KMS-11 (cell line): ENCODE data around the gene HAUS1.
"Not testable (repeated sequence)": the region's sequence is repeated elsewhere in the genome, so short reads cannot be mapped to it uniquely, and the experiment has no call there.

Experiments used
- H2AFZ ChIP-seq: fragments of 200-600 bp; sonication (generic); 2 replicates; pipeline ENCODE4 v1.6.1; 2016; ENCODE audit warnings: antibody characterized with exemption, mixed run types, low read depth
- H3K27ac ChIP-seq: fragments of 200-600 bp; sonication (generic); 2 replicates; pipeline ENCODE4 v1.6.1; 2016; ENCODE audit warnings: mild to moderate bottlenecking, mixed run types
- H3K27me3 ChIP-seq: fragments of 200-600 bp; sonication (generic); 2 replicates; pipeline ENCODE4 v1.6.1; 2017; ENCODE audit warnings: mild to moderate bottlenecking, low read depth, mixed run types, moderate library complexity; ENCODE audit not compliant: insufficient read depth
- H3K36me3 ChIP-seq: fragments of 200-600 bp; sonication (generic); 2 replicates; pipeline ENCODE4 v1.6.1; 2017; ENCODE audit warnings: mild to moderate bottlenecking, mixed run types; ENCODE audit not compliant: insufficient read depth
- H3K4me1 ChIP-seq: fragments of 200-600 bp; sonication (generic); 2 replicates; pipeline ENCODE4 v1.6.1; 2016; ENCODE audit warnings: mild to moderate bottlenecking, low read depth, mixed run types; ENCODE audit not compliant: poor library complexity, severe bottlenecking
- H3K4me2 ChIP-seq: fragments of 200-600 bp; sonication (generic); 2 replicates; pipeline ENCODE4 v1.7.0; 2016; ENCODE audit warnings: mild to moderate bottlenecking, mixed run types
- H3K4me3 ChIP-seq: fragments of 200-600 bp; sonication (generic); IDR thresholded peaks from 2 replicates; pipeline ENCODE4 v1.6.1; 2017; ENCODE audit warnings: low read depth, low read length, mixed read lengths; ENCODE audit not compliant: insufficient read depth
- H3K79me2 ChIP-seq: fragments of 200-600 bp; sonication (generic); 2 replicates; pipeline ENCODE4 v1.6.1; 2016; ENCODE audit warnings: low read depth, mixed run types; ENCODE audit not compliant: insufficient read depth
- H3K9ac ChIP-seq: fragments of 200-600 bp; sonication (generic); 2 replicates; pipeline ENCODE4 v1.6.1; 2016; ENCODE audit warnings: mild to moderate bottlenecking, mixed run types
- H4K20me1 ChIP-seq: fragments of 200-600 bp; sonication (generic); 2 replicates; pipeline ENCODE4 v1.6.1; 2016; ENCODE audit warnings: mild to moderate bottlenecking, mixed run types; ENCODE audit not compliant: insufficient read depth
- TF ChIP-seq, protein P1 (sequence below): fragments of 200-600 bp; sonication (generic); conservative IDR thresholded peaks from 2 replicates; pipeline ENCODE4 v1.6.1; 2017; ENCODE audit warnings: low read depth, mild to moderate bottlenecking, antibody characterized with exemption, low read length, moderate library complexity, mixed read lengths

Gene HAUS1

DNA sequence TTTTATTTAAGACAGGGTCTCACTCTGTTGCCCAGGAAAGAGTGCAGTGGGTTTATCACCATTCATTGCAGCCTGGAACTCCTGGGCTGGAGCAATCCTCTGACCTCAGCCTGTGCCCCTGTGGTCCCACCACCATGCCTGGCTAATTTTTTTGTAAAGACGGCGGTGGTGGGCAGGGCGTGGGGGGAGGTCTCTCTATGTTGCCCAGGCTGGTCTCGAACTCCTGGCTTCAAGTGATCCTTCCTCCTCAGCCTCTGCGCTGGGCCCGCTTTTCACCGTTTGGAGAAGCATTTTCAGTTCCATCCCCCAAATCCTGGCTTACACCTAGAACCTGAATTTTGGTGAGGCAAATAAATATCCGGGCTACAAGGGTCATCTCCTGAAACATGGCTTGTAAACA is 4.7 kb upstream of the HAUS1 start:
- no peak overlapping the region for H3K4me3 ChIP-seq
- no peaks in the 10 kb centered on the region for H3K27me3 ChIP-seq
- peaks cover 20% of the 10 kb centered on the region for H4K20me1 ChIP-seq
- H2AFZ ChIP-seq, result no peak overlapping the region
- TF ChIP-seq, protein P1, sequence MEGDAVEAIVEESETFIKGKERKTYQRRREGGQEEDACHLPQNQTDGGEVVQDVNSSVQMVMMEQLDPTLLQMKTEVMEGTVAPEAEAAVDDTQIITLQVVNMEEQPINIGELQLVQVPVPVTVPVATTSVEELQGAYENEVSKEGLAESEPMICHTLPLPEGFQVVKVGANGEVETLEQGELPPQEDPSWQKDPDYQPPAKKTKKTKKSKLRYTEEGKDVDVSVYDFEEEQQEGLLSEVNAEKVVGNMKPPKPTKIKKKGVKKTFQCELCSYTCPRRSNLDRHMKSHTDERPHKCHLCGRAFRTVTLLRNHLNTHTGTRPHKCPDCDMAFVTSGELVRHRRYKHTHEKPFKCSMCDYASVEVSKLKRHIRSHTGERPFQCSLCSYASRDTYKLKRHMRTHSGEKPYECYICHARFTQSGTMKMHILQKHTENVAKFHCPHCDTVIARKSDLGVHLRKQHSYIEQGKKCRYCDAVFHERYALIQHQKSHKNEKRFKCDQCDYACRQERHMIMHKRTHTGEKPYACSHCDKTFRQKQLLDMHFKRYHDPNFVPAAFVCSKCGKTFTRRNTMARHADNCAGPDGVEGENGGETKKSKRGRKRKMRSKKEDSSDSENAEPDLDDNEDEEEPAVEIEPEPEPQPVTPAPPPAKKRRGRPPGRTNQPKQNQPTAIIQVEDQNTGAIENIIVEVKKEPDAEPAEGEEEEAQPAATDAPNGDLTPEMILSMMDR, result no peak
- no peak overlapping the region for H3K4me2 ChIP-seq
- H3K79me2 ChIP-seq, result peaks cover 37% of the 10 kb centered on the region
- peaks cover 2% of the 10 kb centered on the region; the same call in 1 of the 2 replicates for H3K36me3 ChIP-seq
- peaks cover 35% of the 10 kb centered on the region for H3K4me1 ChIP-seq
- no peak overlapping the region for H3K27ac ChIP-seq
- no peak overlapping the region for H3K9ac ChIP-seq

DNA sequence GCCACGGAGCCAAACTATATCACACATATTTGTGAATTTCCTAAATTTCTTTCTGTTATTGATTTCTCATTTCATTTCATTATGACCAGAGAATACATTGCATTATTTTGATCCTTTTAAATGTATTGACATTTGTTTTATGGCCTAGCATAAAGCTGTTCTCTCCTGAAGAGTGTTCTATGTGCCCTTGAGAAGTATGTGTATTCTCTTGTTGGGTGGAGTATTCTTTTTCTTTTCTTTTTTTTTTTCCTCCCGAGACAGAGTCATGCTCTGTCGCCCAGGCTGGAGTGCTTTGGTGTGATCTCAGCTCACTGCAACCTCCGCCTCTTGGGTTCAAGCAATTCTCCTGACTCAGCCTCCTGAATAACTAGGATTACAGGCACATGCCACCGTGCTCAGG is 5.2 kb downstream of the HAUS1 start:
- H3K27me3 ChIP-seq, result no peaks in the 10 kb centered on the region
- no peak overlapping the region for H3K4me2 ChIP-seq
- no peaks in the 10 kb centered on the region; the same call in 1 of the 2 replicates for H3K79me2 ChIP-seq
- H3K27ac ChIP-seq, result no peak overlapping the region
- H3K36me3 ChIP-seq, result no peaks in the 10 kb centered on the region
- H3K4me3 ChIP-seq, result no peak overlapping the region
- no peak overlapping the region for H3K9ac ChIP-seq
- H2AFZ ChIP-seq, result no peak overlapping the region
- TF ChIP-seq, protein P1, result no peak
- no peaks in the 10 kb centered on the region for H4K20me1 ChIP-seq
- H3K4me1 ChIP-seq, result peaks cover 9% of the 10 kb centered on the region

DNA sequence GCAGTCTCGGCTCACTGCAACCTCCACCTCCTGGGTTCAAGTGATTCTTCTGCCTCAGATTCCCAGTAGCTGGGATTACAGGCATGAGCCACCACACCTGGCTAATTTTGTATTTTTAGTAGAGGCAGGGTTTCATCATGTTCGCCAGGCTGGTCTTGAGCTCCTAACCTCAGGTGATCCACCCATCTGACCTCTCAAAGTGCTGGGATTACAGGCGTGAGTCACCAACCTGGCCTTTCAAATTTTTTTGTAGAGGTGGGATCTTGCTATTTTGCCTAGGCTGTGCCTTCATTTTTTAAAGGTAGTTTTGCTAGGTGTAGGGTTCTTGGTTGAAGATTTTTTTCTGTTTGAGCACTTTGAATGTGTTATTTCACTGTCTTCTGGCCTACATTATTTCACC is 6.2 kb downstream of the HAUS1 start:
- TF ChIP-seq, protein P1, result no peak
- no peak overlapping the region for H3K4me3 ChIP-seq
- peaks cover 5% of the 10 kb centered on the region for H3K4me1 ChIP-seq
- no peak overlapping the region for H3K27ac ChIP-seq
- no peak overlapping the region for H2AFZ ChIP-seq
- H3K36me3 ChIP-seq, result no peaks in the 10 kb centered on the region
- no peaks in the 10 kb centered on the region; the same call in 1 of the 2 replicates for H3K79me2 ChIP-seq
- no peaks in the 10 kb centered on the region for H3K27me3 ChIP-seq
- no peak overlapping the region for H3K4me2 ChIP-seq
- no peaks in the 10 kb centered on the region for H4K20me1 ChIP-seq
- no peak overlapping the region for H3K9ac ChIP-seq

DNA sequence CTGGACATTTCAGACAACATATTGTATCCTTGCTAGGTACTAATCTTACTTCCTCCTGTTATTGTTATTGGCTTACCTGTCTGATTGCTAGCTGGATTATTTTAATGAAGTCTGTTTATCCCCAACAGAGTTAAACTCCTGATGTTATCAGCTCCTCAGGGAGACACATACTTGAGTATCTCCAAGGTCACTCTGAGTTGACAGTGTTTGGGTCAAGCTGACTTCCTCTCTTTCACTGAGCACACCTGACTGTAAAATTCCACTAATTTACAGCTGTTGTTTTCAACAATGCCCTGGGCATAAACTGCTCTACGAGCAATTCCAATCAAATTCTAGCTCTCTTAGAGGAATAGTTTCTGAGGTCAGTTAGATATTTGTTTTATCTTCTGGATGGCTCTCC is 9.6 kb downstream of the HAUS1 start:
- no peaks in the 10 kb centered on the region for H3K36me3 ChIP-seq
- no peaks in the 10 kb centered on the region; the same call in 1 of the 2 replicates for H3K79me2 ChIP-seq
- no peaks in the 10 kb centered on the region for H3K4me1 ChIP-seq
- H2AFZ ChIP-seq, result no peak overlapping the region
- TF ChIP-seq, protein P1, result no peak
- H4K20me1 ChIP-seq, result no peaks in the 10 kb centered on the region
- H3K27me3 ChIP-seq, result no peaks in the 10 kb centered on the region
- H3K4me2 ChIP-seq, result no peak overlapping the region
- H3K4me3 ChIP-seq, result no peak overlapping the region
- H3K27ac ChIP-seq, result no peak overlapping the region
- no peak overlapping the region for H3K9ac ChIP-seq

GRCh38 chr18:46126625-46127024 is 22.4 kb downstream of the HAUS1 start:
- not testable (repeated sequence) for H3K36me3 ChIP-seq, H3K27me3 ChIP-seq, H3K4me3 ChIP-seq

More at GRCh38 chr18:46126625-46127024, 22.4 kb downstream of the HAUS1 start:
- not testable (repeated sequence) for H3K79me2 ChIP-seq, H3K27ac ChIP-seq, H3K9ac ChIP-seq, H2AFZ ChIP-seq, H3K4me2 ChIP-seq, H4K20me1 ChIP-seq, H3K4me1 ChIP-seq
